Epithelial cell of esophagus (primary cell): Measurements from ENCODE around the gene SFTPA1.
"Not testable (repeated sequence)": the region's sequence is repeated elsewhere in the genome, so short reads cannot be mapped to it uniquely, and the experiment has no call there.

Source experiments
- DNase-seq: peaks from one replicate; pipeline ENCODE4 v3.0.0; 2010; ENCODE audit warnings: low read depth
- H3K4me3 ChIP-seq: 2 replicates; pipeline ENCODE4 v1.5.1; 2011; ENCODE audit warnings: mild to moderate bottlenecking, low read length, control low read depth
- CTCF ChIP-seq: IDR thresholded peaks from 2 replicates; pipeline ENCODE4 v1.5.1; 2011; ENCODE audit warnings: low read depth, mild to moderate bottlenecking, low read length, control low read depth, inconsistent platforms; ENCODE audit not compliant: insufficient read depth; ENCODE audit errors: missing control alignments

The SFTPA1 gene

GRCh38 chr10:79595510-79595909, 15.2 kb upstream of the SFTPA1 start:
- H3K4me3 ChIP-seq: no peak overlapping the region
- DNase-seq: no peak
- no peak for TF ChIP-seq CTCF

GRCh38 chr10:79599644-79600043, 11.1 kb upstream of the SFTPA1 start:
- not testable (repeated sequence) for H3K4me3 ChIP-seq, DNase-seq

GRCh38 chr10:79601939-79602338, 8.8 kb upstream of the SFTPA1 start:
- DNase-seq: no peak
- H3K4me3 ChIP-seq: no peak overlapping the region
- no peak for TF ChIP-seq CTCF

GRCh38 chr10:79602953-79603352, 7.8 kb upstream of the SFTPA1 start:
- DNase-seq: no peak
- no peak overlapping the region for H3K4me3 ChIP-seq
- no peak for TF ChIP-seq CTCF

- no peak overlapping the region for H3K4me3 ChIP-seq
- no peak for DNase-seq
- TF ChIP-seq CTCF: no peak
These were observed 6.4 kb upstream of the SFTPA1 start for GRCh38 chr10:79604294-79604693.

- H3K4me3 ChIP-seq: no peak overlapping the region
- no peak for DNase-seq
- no peak for TF ChIP-seq CTCF
These were observed 5.4 kb upstream of the SFTPA1 start for GRCh38 chr10:79605308-79605707.

- peak; percentile 16 for DNase-seq
- TF ChIP-seq CTCF: peak; percentile 24
- no peak overlapping the region for H3K4me3 ChIP-seq
These were observed 2.0 kb upstream of the SFTPA1 start for GRCh38 chr10:79608505-79609375.

- H3K4me3 ChIP-seq: not testable (repeated sequence)
- DNase-seq: peak; percentile 59
These were observed 646 bp downstream of the SFTPA1 start for GRCh38 chr10:79611193-79611976.
